Activated naive CD4-positive, alpha-beta T cell treated with Interleukin-2 at 50 U/mL for 16 hours (primary cell): ENCODE measurements around the gene LIG4.

ENCODE experiments used
- DNase-seq: peaks from one replicate; pipeline ENCODE4 v3.0.0-alpha.2; 2020

LIG4 gene

GRCh38 chr13:108193806-108194205 lies 21.5 kb downstream of the LIG4 start:
- DNase-seq = no peak

- no peak for DNase-seq
These were observed 24.4 kb downstream of the LIG4 start for GRCh38 chr13:108190897-108191296.

- DNase-seq = no peak
These were observed 27.1 kb downstream of the LIG4 start for GRCh38 chr13:108188260-108188659.

DNA sequence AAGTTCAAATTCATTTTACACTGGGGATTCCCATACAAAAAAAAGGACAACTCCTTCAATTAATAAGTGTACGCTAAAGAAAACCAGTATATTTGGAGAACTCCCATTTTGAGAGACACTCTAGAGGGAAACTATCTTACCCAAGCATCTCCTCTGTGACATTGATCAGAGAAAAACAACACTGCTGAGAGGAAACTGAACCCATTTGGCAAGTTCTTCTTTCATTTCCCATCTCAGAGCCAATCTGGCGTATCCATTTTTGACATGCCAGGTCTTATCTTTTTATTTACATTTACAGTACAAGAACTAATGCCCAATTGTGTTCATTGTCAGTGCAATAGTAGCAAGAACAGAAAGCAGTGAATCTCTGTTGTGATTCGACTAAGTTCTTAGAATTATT lies 30.1 kb downstream of the LIG4 start:
- DNase-seq = no peak

DNA sequence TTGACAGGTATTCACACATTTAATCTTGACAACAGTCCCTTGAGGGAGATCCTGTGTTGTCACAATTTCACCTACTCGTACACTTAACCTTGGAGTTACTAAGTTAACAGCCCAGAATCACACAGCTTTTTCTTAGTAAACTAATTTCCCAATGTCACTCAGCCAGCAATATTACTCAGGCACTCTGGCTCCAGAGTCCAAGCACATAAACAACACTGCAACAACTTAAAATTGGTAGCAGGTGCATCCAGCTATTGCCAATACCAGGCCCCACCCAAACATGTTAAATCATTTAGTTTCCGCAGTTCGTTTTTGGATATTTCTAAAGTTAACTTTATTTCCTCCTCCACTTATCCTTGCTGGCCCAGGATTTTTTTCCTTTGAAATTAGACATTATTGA lies 32.7 kb downstream of the LIG4 start:
- DNase-seq = no peak

GRCh38 chr13:108178078-108178477 lies 37.3 kb downstream of the LIG4 start:
- DNase-seq = no peak

DNA sequence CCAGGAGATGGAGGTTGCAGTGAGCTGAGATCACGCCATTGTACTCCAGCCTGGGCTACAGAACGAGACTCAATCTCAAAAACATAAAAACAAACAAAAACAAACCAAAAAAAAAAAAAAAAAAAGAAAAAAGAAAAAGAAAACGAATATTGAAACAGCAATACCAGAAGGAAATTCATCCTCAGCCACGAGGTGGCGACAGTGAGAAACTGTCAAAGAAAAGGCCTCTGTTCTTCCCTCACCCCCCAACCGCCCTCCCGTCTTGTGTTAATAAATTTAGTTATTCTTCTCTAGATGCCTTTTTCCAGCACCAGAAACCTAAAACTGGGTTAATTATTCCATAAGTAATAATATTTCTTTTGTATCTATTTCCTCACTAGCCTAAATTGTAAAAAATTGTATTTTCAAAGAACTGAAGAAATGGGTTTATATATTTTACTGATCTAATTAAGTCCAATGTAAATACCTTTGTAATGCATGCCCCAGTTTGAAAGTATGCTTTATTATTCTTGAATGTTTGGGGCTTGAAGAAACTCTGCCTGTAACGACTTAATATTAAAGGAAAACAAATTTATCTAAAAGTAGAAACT lies 38.6 kb downstream of the LIG4 start:
- peak; percentile 59 for DNase-seq

GRCh38 chr13:108168929-108169328 lies 46.4 kb downstream of the LIG4 start:
- no peak for DNase-seq

- DNase-seq = no peak
These were observed 49.3 kb downstream of the LIG4 start for GRCh38 chr13:108166078-108166477.

- DNase-seq = no peak
These were observed 56.6 kb downstream of the LIG4 start for GRCh38 chr13:108158746-108159145.
